Vagina (tissue), 2 donors: ENCODE data around the gene FCHO1. TPM values are rescaled to one million over a fixed set of nuclear protein-coding genes. Genes with fewer than 3 reads are reported as not detected.

Source experiments
- DNase-seq, 2 donors: peaks; one replicate each; pipeline ENCODE4 v3.0.0-alpha.2; 2017; ENCODE audit errors: extremely low spot score in 2 of 2
- H3K27ac ChIP-seq: fragments of 200-600 bp; sonication (generic); one replicate; pipeline ENCODE4 v1.5.1; 2019
- H3K27me3 ChIP-seq: fragments of 200-600 bp; sonication (generic); one replicate; pipeline ENCODE4 v1.5.1; 2019
- H3K36me3 ChIP-seq, 2 donors: fragments of 200-600 bp; sonication (generic); one replicate each; pipeline ENCODE4 v1.5.1; 2017 to 2019
- H3K4me1 ChIP-seq: fragments of 200-600 bp; sonication (generic); one replicate; pipeline ENCODE4 v1.5.1; 2019
- H3K4me3 ChIP-seq, 2 donors: fragments of 200-600 bp; sonication (generic); 1 replicate in 1 of 2; 2 replicates in 1 of 2; pipeline ENCODE4 v1.5.1; 2016 to 2019
- H3K9me3 ChIP-seq: fragments of 200-600 bp; sonication (generic); one replicate; pipeline ENCODE4 v1.5.1; 2019
- POLR2A ChIP-seq, 2 donors: fragments of 450-650 bp; IDR thresholded peaks; one replicate each; pipeline ENCODE4 v1.6.1; 2017; ENCODE audit warnings: antibody characterized with exemption in 2 of 2, mild to moderate bottlenecking in 2 of 2, moderate library complexity in 2 of 2
- POLR2AphosphoS5 ChIP-seq, 2 donors: sonication (generic); formaldehyde crosslinking; IDR thresholded peaks; one replicate each; pipeline ENCODE4 v1.9.0; 2017; ENCODE audit warnings: antibody characterized with exemption in 2 of 2, mild to moderate bottlenecking in 2 of 2, low read depth in 1 of 2; ENCODE audit not compliant: insufficient read depth in 1 of 2
- intact Hi-C: fragments of 100-400 bp; cut with DNase I; formaldehyde crosslinking; loops from one replicate; pipeline ENCODE4 v1.15.1; 2023
- total RNA-seq: library from RNA; depleted of rRNA; stranded (reverse); fragments of >200 nt; gene quantifications from one replicate; pipeline ENCODE4 v1.2.3, GENCODE V29; 2016
- TF ChIP-seq, protein P1 (sequence below), 3 experiments: fragments of 450-650 bp in 2 of 3; fragments of 200-600 bp in 1 of 3; sonication (generic) in 1 of 3; IDR thresholded peaks; one replicate each; pipeline ENCODE4 v1.5.1; 2017 to 2019; ENCODE audit warnings: antibody characterized with exemption in 3 of 3, mild to moderate bottlenecking in 2 of 3, moderate library complexity in 2 of 3

Gene FCHO1
- total RNA-seq, 1 donor from 2014 or later = 12.3 TPM

DNA sequence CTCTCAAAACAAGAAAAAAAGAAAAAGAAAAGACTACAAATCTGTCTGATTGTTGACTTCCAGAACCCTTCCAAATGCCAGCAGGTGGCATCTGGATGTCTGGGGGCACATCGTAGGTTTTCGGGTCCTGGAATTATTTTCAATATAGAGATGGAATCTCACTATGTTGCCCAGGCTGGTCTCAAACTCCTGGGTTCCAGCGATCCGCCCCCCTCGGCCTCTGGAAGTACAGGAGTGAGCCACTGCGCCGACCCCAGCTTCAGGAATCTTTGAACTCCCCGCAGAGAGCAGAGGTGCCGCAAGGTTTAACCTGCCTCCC, 43.1 kb downstream of the FCHO1 start:
- no peaks in the 10 kb centered on the region for H3K4me1 ChIP-seq
- intact Hi-C loops = no loop called here
- no peak overlapping the region for H3K27ac ChIP-seq
- H3K36me3 ChIP-seq = no peaks in the 10 kb centered on the region
- no peak for DNase-seq
- TF ChIP-seq POLR2A (IDR thresholded peaks at IDR 0.05) = no peak
- TF ChIP-seq, protein P1, sequence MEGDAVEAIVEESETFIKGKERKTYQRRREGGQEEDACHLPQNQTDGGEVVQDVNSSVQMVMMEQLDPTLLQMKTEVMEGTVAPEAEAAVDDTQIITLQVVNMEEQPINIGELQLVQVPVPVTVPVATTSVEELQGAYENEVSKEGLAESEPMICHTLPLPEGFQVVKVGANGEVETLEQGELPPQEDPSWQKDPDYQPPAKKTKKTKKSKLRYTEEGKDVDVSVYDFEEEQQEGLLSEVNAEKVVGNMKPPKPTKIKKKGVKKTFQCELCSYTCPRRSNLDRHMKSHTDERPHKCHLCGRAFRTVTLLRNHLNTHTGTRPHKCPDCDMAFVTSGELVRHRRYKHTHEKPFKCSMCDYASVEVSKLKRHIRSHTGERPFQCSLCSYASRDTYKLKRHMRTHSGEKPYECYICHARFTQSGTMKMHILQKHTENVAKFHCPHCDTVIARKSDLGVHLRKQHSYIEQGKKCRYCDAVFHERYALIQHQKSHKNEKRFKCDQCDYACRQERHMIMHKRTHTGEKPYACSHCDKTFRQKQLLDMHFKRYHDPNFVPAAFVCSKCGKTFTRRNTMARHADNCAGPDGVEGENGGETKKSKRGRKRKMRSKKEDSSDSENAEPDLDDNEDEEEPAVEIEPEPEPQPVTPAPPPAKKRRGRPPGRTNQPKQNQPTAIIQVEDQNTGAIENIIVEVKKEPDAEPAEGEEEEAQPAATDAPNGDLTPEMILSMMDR (IDR thresholded peaks at IDR 0.05) = no peak
- no peak for TF ChIP-seq POLR2AphosphoS5 (IDR thresholded peaks at IDR 0.05; ENCODE audit: insufficient read depth in 1 of 2, low read depth in 1 of 2)
- no peaks in the 10 kb centered on the region for H3K9me3 ChIP-seq
- no peak overlapping the region for H3K4me3 ChIP-seq
- H3K27me3 ChIP-seq = no peaks in the 10 kb centered on the region

DNA sequence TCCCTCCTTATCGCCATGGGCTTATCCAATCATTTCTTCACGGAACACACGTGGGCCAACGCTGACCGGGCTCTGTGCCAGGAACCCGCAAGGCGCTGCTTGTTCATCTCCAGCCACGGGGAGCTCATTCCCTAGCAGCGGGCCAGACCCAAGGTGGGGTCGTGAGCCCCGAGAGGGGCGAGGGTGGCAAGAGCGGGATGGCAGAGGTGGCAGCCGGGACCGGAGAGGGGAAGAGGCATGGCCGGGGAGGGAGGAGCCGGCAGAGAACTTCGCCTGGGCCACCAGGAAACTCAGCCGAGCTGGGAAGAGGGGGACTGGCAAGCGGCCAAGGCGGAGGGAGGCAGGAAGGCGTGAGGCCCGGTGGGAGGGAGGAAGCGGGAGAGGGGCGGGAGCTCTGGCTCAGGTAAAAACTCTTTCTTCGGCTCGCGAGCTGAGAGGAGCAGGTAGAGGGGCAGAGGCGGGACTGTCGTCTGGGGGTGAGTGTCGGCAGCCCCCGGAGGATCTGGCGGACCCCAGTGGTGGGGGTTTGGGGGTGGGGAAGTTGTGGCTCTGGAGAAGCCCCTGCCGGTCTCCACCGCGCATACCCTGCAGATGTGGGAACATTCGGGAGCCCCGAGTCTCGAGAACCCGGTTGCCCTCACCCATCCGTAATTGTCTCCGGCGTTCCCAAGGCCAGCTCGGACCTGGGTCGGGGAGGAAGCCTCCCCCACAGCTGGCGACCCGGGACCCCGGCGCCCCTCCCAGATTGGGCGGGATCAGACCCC, 43.6 kb downstream of the FCHO1 start, which contains the start of gene B3GNT3:
Gene B3GNT3 (plus strand): TSS at position 408 of the 764 bp plus-strand sequence. CDS start 12,670 bp downstream, outside the sequence.
- intact Hi-C loops = no loop called here
- no peaks in the 10 kb centered on the region for H3K4me1 ChIP-seq

DNA sequence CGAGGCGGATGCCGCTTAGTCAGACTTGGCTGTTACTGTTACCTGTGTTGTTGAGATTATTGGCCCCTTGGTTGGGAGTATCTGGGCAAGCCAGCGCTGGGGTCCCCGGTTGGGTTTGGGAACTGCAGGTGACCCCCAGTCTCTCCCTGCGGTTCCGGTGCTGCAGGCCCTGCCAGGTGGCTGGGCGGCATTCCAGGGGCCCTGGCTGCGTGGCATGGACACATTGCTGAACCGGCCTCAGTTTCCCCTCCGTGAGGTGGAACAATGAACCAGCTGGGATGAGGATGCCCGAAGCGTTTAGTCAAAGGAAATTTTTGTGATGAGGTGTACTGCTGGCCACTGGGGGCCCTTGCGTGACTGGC, 44.2 kb downstream of the FCHO1 start:
- H3K4me3 ChIP-seq = no peak overlapping the region
- H3K9me3 ChIP-seq = no peaks in the 10 kb centered on the region
- DNase-seq = no peak
- H3K36me3 ChIP-seq = no peaks in the 10 kb centered on the region
- no peak for TF ChIP-seq POLR2A (IDR thresholded peaks at IDR 0.05)
- no peak for TF ChIP-seq POLR2AphosphoS5 (IDR thresholded peaks at IDR 0.05; ENCODE audit: insufficient read depth in 1 of 2, low read depth in 1 of 2)
- TF ChIP-seq, protein P1 (IDR thresholded peaks at IDR 0.05) = no peak
- H3K4me1 ChIP-seq = no peaks in the 10 kb centered on the region
- intact Hi-C loops = no loop called here
- H3K27ac ChIP-seq = no peak overlapping the region
- H3K27me3 ChIP-seq = no peaks in the 10 kb centered on the region

More for the DNA sequence above, 43.6 kb downstream of the FCHO1 start, which contains the start of gene B3GNT3:
- Histone ChIP-seq H3K27me3 (no peaks in the 10 kb centered on the region), H3K27ac (no peak within 1 kb of the TSS), H3K9me3 (no peaks in the 10 kb centered on the region), H3K4me3 (no peak within 1 kb of the TSS), H3K36me3 (no peaks in the 10 kb centered on the region)
- DNase-seq = no peak
- TF ChIP-seq, protein P1 (IDR thresholded peaks at IDR 0.05) = no peak
- TF ChIP-seq POLR2AphosphoS5 (IDR thresholded peaks at IDR 0.05; ENCODE audit: insufficient read depth in 1 of 2, low read depth in 1 of 2) (peak in 1 of 2 donors; percentile 35), POLR2A (IDR thresholded peaks at IDR 0.05) (no peak)

DNA sequence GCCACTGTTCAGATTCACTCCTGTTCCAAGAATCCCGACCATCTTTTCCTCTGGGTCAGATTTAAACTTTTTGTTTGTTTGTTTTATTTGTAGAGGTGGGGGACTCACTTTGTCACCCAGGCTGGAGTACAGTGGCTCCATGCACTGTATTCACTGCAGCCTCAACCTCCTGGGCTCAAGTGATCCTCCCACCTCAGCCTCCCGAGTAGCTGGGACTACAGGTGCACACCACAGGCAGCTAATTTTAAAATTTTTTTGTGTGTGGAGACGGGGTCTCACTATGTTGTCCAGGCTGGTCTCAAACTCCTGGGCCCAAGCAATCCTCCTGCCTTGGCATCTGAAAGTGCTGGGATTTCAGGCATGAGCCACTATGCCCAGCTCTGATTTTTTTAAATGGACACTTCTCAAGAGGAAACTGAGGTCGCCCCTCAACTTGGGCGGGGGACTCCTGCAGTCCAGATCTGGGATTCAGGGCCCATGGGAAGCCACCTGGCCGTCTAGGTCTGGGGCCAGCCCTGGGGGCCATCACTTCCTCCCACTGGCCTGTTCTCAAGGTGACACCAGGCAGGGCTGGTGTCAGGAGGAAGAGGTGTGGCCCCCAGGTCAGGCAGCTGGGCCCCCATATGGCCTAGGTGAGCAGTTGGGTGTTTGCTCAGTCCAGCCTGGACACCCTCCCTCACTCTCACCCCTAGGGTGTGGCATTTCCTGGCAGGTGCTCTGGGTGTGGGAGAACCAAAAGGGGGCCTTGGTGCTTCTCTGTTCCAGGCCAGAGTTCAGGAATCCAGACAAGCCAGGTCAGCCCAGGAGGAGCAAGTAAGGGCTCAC, 44.9 kb downstream of the FCHO1 start:
- no peak overlapping the region for H3K27ac ChIP-seq
- no peak overlapping the region for H3K4me3 ChIP-seq
- DNase-seq = no peak
- no peaks in the 10 kb centered on the region for H3K36me3 ChIP-seq
- H3K4me1 ChIP-seq = no peaks in the 10 kb centered on the region
- H3K27me3 ChIP-seq = no peaks in the 10 kb centered on the region
- TF ChIP-seq POLR2A (IDR thresholded peaks at IDR 0.05) = no peak
- H3K9me3 ChIP-seq = no peaks in the 10 kb centered on the region
- intact Hi-C loops = no loop called here

DNA sequence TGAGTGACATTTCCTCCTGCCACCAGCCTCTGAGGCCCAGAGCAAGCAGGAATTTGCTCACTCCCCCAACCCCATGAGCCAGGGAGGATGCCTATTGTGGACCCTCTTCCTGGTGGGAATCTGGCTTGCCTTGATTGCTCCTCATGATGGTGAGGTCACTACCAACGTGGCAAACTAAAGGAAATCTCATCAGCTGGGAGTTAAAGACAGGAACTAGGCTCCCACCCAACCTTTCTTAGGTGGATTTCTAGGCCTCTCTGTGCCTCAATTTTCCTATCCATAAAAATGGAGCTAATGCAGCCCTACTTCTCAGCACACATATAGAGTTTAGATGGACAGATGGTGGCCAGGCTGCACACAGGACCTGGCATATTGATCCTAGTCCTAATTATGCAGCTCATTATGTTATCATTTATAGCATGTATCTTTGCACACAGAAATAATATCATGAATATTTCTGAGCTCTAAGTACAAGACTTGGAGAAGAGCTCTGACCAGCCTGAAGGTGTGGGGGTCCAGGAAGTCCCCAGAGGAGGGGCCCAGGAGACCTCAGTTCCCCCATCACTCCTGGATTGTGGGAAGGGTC, 45.7 kb downstream of the FCHO1 start:
- no peaks in the 10 kb centered on the region for H3K9me3 ChIP-seq
- intact Hi-C loops = no loop called here

More for the DNA sequence above, 45.7 kb downstream of the FCHO1 start:
- no peak overlapping the region for H3K4me3 ChIP-seq
- H3K27ac ChIP-seq = no peak overlapping the region
- TF ChIP-seq POLR2A (IDR thresholded peaks at IDR 0.05) = no peak
- TF ChIP-seq, protein P1 (IDR thresholded peaks at IDR 0.05) = no peak
- no peak for TF ChIP-seq POLR2AphosphoS5 (IDR thresholded peaks at IDR 0.05; ENCODE audit: insufficient read depth in 1 of 2, low read depth in 1 of 2)
- H3K36me3 ChIP-seq = no peaks in the 10 kb centered on the region
- no peaks in the 10 kb centered on the region for H3K4me1 ChIP-seq
- DNase-seq = no peak
- no peaks in the 10 kb centered on the region for H3K27me3 ChIP-seq
